GM12878 (cell line): ENCODE data around the gene ACACA. TPM values are rescaled to one million over a fixed set of nuclear protein-coding genes. Genes with fewer than 3 reads are reported as not detected.

Experiments
- ATAC-seq: fragments of 200-7000 bp; cut with Tn5 transposase; 3 replicates; pipeline ENCODE4 v1.9.1; 2020; ENCODE audit warnings: mild to moderate bottlenecking, moderate library complexity
- BruUV-seq: library from RNA; stranded (reverse); fragments of 400-500 nt; replicated peaks from 2 replicates; lab custom pipeline; 2021; lab: Mats Ljungman, UMichigan
- CTCF ChIA-PET: fragments of 300-600 bp; sonication (Branson Sonifier 250); formaldehyde crosslinking; extraction: SDS; loops from one replicate; lab custom pipeline; 2021; ENCODE audit warnings: inconsistent platforms; lab: Yijun Ruan, JAX
- POLR2A ChIA-PET: fragments of 350-600 bp; formaldehyde crosslinking; extraction: SDS; loops from one replicate; lab custom pipeline; 2021; ENCODE audit warnings: inconsistent platforms; lab: Charles Lee
- RAD21 ChIA-PET: fragments of 300-600 bp; sonication (Branson Sonifier 250); formaldehyde crosslinking; loops from one replicate; lab custom pipeline; 2023; ENCODE audit warnings: antibody characterized with exemption; ENCODE audit not compliant: unreplicated experiment; lab: Charles Lee
- SMC1A ChIA-PET: fragments of 300-600 bp; sonication (Branson Sonifier 250); formaldehyde crosslinking; loops from one replicate; lab custom pipeline; 2023; ENCODE audit not compliant: unreplicated experiment, uncharacterized antibody; lab: Charles Lee
- DNase-seq: peaks from one replicate; pipeline ENCODE4 v3.0.0-alpha.2; 2011; ENCODE audit warnings: low read depth, low spot score
- FAIRE-seq: peaks from 3 replicates; lab custom pipeline; 2011; peaks lifted over from hg19 to GRCh38; lab: Jason Lieb, UNC
- H2AFZ ChIP-seq: 2 replicates; pipeline ENCODE4 v1.6.0; 2011; ENCODE audit warnings: low read depth, low read length, control low read depth; ENCODE audit not compliant: control insufficient read depth
- H3K27ac ChIP-seq: 2 replicates; pipeline ENCODE4 v1.5.1; 2011; ENCODE audit warnings: control low read depth; ENCODE audit not compliant: control insufficient read depth, insufficient read depth
- H3K27me3 ChIP-seq, 2 experiments: replicated peaks in 1 of 2; 2 replicates each; pipeline versions ENCODE4 v1.6.0 to v1.6.1; 2011; ENCODE audit warnings: low read length in 1 of 2; ENCODE audit not compliant: control insufficient read depth in 2 of 2, insufficient read depth in 2 of 2
- H3K36me3 ChIP-seq, 2 experiments: 2 replicates each; pipeline ENCODE4 v1.5.1; 2011; ENCODE audit warnings: low read length in 1 of 2; ENCODE audit not compliant: control insufficient read depth in 2 of 2, insufficient read depth in 2 of 2
- H3K4me1 ChIP-seq: 2 replicates; pipeline ENCODE4 v1.6.1; 2011; ENCODE audit warnings: mild to moderate bottlenecking, low read length, moderate library complexity, mixed read lengths; ENCODE audit not compliant: control insufficient read depth, insufficient read depth
- H3K4me2 ChIP-seq: 2 replicates; pipeline ENCODE4 v1.6.0; 2011; ENCODE audit warnings: control low read depth; ENCODE audit not compliant: control insufficient read depth, insufficient read depth
- H3K4me3 ChIP-seq: fragments of 200-600 bp; sonication (generic); 2 replicates; pipeline ENCODE4 v1.5.1; 2016
- H3K79me2 ChIP-seq: 2 replicates; pipeline ENCODE4 v1.6.0; 2011; ENCODE audit warnings: low read length; ENCODE audit not compliant: control insufficient read depth, insufficient read depth
- H3K9ac ChIP-seq: 2 replicates; pipeline ENCODE4 v1.8.0; 2011; ENCODE audit warnings: low read length, control low read depth, mixed read lengths; ENCODE audit not compliant: control insufficient read depth, insufficient read depth
- H3K9me3 ChIP-seq: replicated peaks from 3 replicates; pipeline ENCODE4 v1.5.1; 2011; ENCODE audit warnings: mild to moderate bottlenecking, low read length; ENCODE audit not compliant: control insufficient read depth, insufficient read depth
- H4K20me1 ChIP-seq: 2 replicates; pipeline ENCODE4 v1.6.0; 2011; ENCODE audit not compliant: control insufficient read depth, insufficient read depth
- BHLHE40 ChIP-seq, 2 experiments: fragments of 450-650 bp in 1 of 2; IDR thresholded peaks; 2 replicates each; pipeline ENCODE4 v1.6.1; 2011 to 2017; ENCODE audit warnings: low read depth in 2 of 2, borderline replicate concordance in 1 of 2, improper control_type of control experiment in 1 of 2, low read length in 1 of 2, mild to moderate bottlenecking in 1 of 2
- MLLT1 ChIP-seq: fragments of 450-650 bp; IDR thresholded peaks from 2 replicates; pipeline ENCODE4 v1.6.1; 2016; ENCODE audit warnings: mild to moderate bottlenecking
- RUNX3 ChIP-seq: IDR thresholded peaks from 2 replicates; pipeline ENCODE4 v1.6.1; 2012; ENCODE audit warnings: low read length, inconsistent platforms
- SMC3 ChIP-seq: IDR thresholded peaks from 2 replicates; pipeline ENCODE4 v1.6.1; 2011; ENCODE audit warnings: low read length, improper control_type of control experiment, borderline replicate concordance
- ZNF207 ChIP-seq: fragments of 450-650 bp; IDR thresholded peaks from 2 replicates; pipeline ENCODE4 v1.6.1; 2014; ENCODE audit warnings: antibody characterized with exemption, mild to moderate bottlenecking, borderline replicate concordance
- WGBS: methylation state at CpG from one replicate; pipeline ENCODE4 v1.1.6; 2016; ENCODE audit warnings: low lambda C conversion rate; ENCODE audit not compliant: insufficient replicate concordance, insufficient coverage; ENCODE audit errors: missing lambda C conversion rate; 5-methylcytosine and 5-hydroxymethylcytosine counted together
- in situ Hi-C: fragments of 300-500 bp; cut with MboI; formaldehyde crosslinking; loops from 9 replicates; pipeline ENCODE4 v1.14.3; 2018; ENCODE audit warnings: mixed read lengths
- intact Hi-C: fragments of 100-400 bp; cut with micrococcal nuclease; formaldehyde crosslinking; loops from one replicate; pipeline ENCODE4 v1.14.2; 2022; ENCODE audit not compliant: unreplicated experiment
- polyA plus RNA-seq, 11 experiments: library from polyadenylated mRNA; depleted of rRNA in 4 of 11; unstranded in 6 of 11; stranded (reverse) in 5 of 11; fragments of >200 nt; fragmentation: Nextera tagmentation in 4 of 11; fragmentation: Illumina TruSeq in 1 of 11; extraction: Ambion mirVana in 4 of 11; extraction: Trizol in 1 of 11; gene quantifications; 1 replicate in 1 of 11; 2 replicates in 10 of 11; pipeline versions ENCODE4 v1.2.1 to v1.2.3, GENCODE V29; 2011 to 2016; ENCODE audit warnings: inconsistent platforms in 2 of 11, missing spikeins in 2 of 11, low read depth in 1 of 11
- total RNA-seq, 4 experiments: library from RNA; depleted of rRNA in 3 of 4; stranded (reverse); fragments of >200 nt in 3 of 4; fragmentation: Illumina TruSeq in 1 of 4; extraction: Trizol in 1 of 4; gene quantifications; 2 replicates each; pipeline versions ENCODE4 v1.2.1 to v1.2.3, GENCODE V29; 2013 to 2021

ACACA gene
- total and polyA plus RNA-seq, 10 of the 15 experiments (the other 5 are each of a cell fraction or from before 2014, with no cell fraction given): 12.9 to 74.2 (median 32.0) TPM

- Histone ChIP-seq H3K79me2 (no peaks in the 10 kb centered on the region), H3K4me1 (no peaks in the 10 kb centered on the region), H3K4me2 (no peak overlapping the region), H3K4me3 (no peak overlapping the region), H3K27ac (no peak overlapping the region), H3K9me3 (no peaks in the 10 kb centered on the region), H3K36me3 (peaks cover 0 to 2% of the 10 kb centered on the region in 2 experiments; a peak in 1 of 4 replicates), H3K9ac (no peak overlapping the region), H4K20me1 (no peaks in the 10 kb centered on the region), H3K27me3 (no peaks in the 10 kb centered on the region), H2AFZ (no peak overlapping the region)
- WGBS: 73% methylated on average over 3 of the region's 3 CpGs
- ChIA-PET SMC1A (interaction anchor here (1.2 kb wide), 1 partner anchor 21 kb away, joined by 3 read pairs; no protein-coding TSS in a partner anchor), RAD21 (no interaction called here), CTCF (interaction anchor here (0.8 to 1.1 kb wide), 2 partner anchors 11 to 29 kb away, joined by 3 read pairs; no protein-coding TSS in a partner anchor), POLR2A (interaction anchor here (0.6 kb wide), 1 partner anchor 201 kb away, joined by 5 read pairs; no protein-coding TSS in a partner anchor)
- intact Hi-C loops (no loop called here), in situ Hi-C loops (no loop called here)
- TF ChIP-seq MLLT1 (no peak), BHLHE40 (IDR thresholded peaks at IDR 0.05; ENCODE audit: borderline replicate concordance in 1 of 2, low read depth in 2 of 2, low read length in 1 of 2) (no peak), ZNF207 (no peak), RUNX3 (no peak), SMC3 (no peak)
- FAIRE-seq (no peak), DNase-seq (no peak), ATAC-seq (no peak)
- BruUV-seq: no TSS peak
These were observed 237.8 kb downstream of the ACACA start for GRCh38 chr17:37168731-37169353.
